K562 (cell line): Measurements from ENCODE around the gene SPINK4. TPM values are rescaled to one million over a fixed set of nuclear protein-coding genes. Genes with fewer than 3 reads are reported as not detected.
A peak's percentile ranks its signal among the peaks of the same experiment; 100 is the strongest.

Experiments
- CBFA2T3 ChIP-seq: fragments of 450-650 bp; IDR thresholded peaks from 2 replicates; pipeline ENCODE4 v1.6.1; 2017
- EP400 ChIP-seq: fragments of 450-650 bp; IDR thresholded peaks from 2 replicates; pipeline ENCODE4 v1.6.1; 2017; ENCODE audit warnings: antibody characterized with exemption, mild to moderate bottlenecking, moderate library complexity
- FOXJ2 ChIP-seq: fragments of 200-800 bp; sonication (Bioruptor generic); IDR thresholded peaks from 2 replicates; pipeline ENCODE4 v1.6.1; 2016; ENCODE audit warnings: missing genetic modification characterization, missing compliant biosample characterization
- GTF2A2 ChIP-seq: IDR thresholded peaks from 2 replicates; pipeline ENCODE4 v1.6.1; 2016; ENCODE audit warnings: mild to moderate bottlenecking, missing genetic modification characterization, missing compliant biosample characterization
- KDM4B ChIP-seq, 2 experiments: fragments of 450-650 bp in 1 of 2; sonication (generic) in 1 of 2; IDR thresholded peaks; 2 replicates each; pipeline ENCODE4 v1.6.1; 2016 to 2017; ENCODE audit warnings: borderline replicate concordance in 2 of 2, antibody characterized with exemption in 1 of 2, low read depth in 1 of 2, mild to moderate bottlenecking in 1 of 2
- MCM3 ChIP-seq: fragments of 450-650 bp; IDR thresholded peaks from 2 replicates; pipeline ENCODE4 v1.6.1; 2016
- MXI1 ChIP-seq: IDR thresholded peaks from 2 replicates; pipeline ENCODE4 v1.6.1; 2011; ENCODE audit warnings: low read depth, mild to moderate bottlenecking, improper control_type of control experiment, low read length
- NEUROD1 ChIP-seq: fragments of 150-350 bp; IDR thresholded peaks from 2 replicates; pipeline ENCODE4 v1.6.1; 2014; ENCODE audit warnings: borderline replicate concordance, low read length, low read depth; ENCODE audit not compliant: partially characterized antibody
- NFRKB ChIP-seq: fragments of 450-650 bp; IDR thresholded peaks from 2 replicates; pipeline ENCODE4 v1.6.1; 2016; ENCODE audit warnings: low read depth
- POLR2B ChIP-seq: fragments of 450-650 bp; IDR thresholded peaks from 2 replicates; pipeline ENCODE4 v1.6.1; 2018; ENCODE audit warnings: low read depth; ENCODE audit not compliant: partially characterized antibody
- PRMT5 ChIP-seq: sonication (generic); formaldehyde crosslinking; IDR thresholded peaks from 2 replicates; pipeline ENCODE4 v1.5.0; 2020; ENCODE audit warnings: missing genetic modification reagents
- STAT5B ChIP-seq: fragments of 250-450 bp; sonication (Bioruptor Pico); IDR thresholded peaks from 2 replicates; pipeline ENCODE4 v1.8.0; 2021; ENCODE audit warnings: mild to moderate bottlenecking, inconsistent platforms
- SUPT5H ChIP-seq: fragments of 450-650 bp; IDR thresholded peaks from 2 replicates; pipeline ENCODE4 v1.6.1; 2016
- ZNF316 ChIP-seq: fragments of 450-650 bp; IDR thresholded peaks from 2 replicates; pipeline ENCODE4 v1.6.1; 2016
- ZNF445 ChIP-seq: fragments of 250-450 bp; sonication (Bioruptor Pico); IDR thresholded peaks from 2 replicates; pipeline ENCODE4 v1.4.0; 2020; ENCODE audit warnings: low read depth, mild to moderate bottlenecking, moderate library complexity
- ZNF507 ChIP-seq: conservative IDR thresholded peaks from 2 replicates; pipeline ENCODE4 v1.6.1; 2017; ENCODE audit warnings: missing genetic modification characterization, missing compliant biosample characterization
- polyA plus RNA-seq, 8 experiments: library from polyadenylated mRNA; depleted of rRNA in 4 of 8; stranded (reverse) in 5 of 8; unstranded in 3 of 8; fragments of >200 nt; fragmentation: Nextera tagmentation in 2 of 8; fragmentation: Illumina TruSeq in 1 of 8; extraction: Ambion mirVana in 2 of 8; extraction: Trizol in 1 of 8; gene quantifications; 2 replicates each; pipeline versions ENCODE4 v1.2.1 to v1.2.3, GENCODE V29; 2011 to 2014; ENCODE audit warnings: inconsistent platforms in 1 of 8, missing spikeins in 1 of 8
- total RNA-seq, 7 experiments: library from RNA; depleted of rRNA in 6 of 7; stranded (reverse); fragments of >200 nt in 6 of 7; fragmentation: Illumina TruSeq in 2 of 7; extraction: Trizol in 2 of 7; gene quantifications; 2 replicates each; pipeline versions ENCODE4 v1.2.1 to v1.2.3, GENCODE V29; 2011 to 2021; ENCODE audit warnings: low replicate concordance in 1 of 7
- TF ChIP-seq, protein P1 (sequence below), 2 experiments: fragments of 450-650 bp in 1 of 2; IDR thresholded peaks; 2 replicates each; pipeline ENCODE4 v1.6.1; 2011 to 2017; ENCODE audit warnings: low read depth in 2 of 2, antibody characterized with exemption in 1 of 2, borderline replicate concordance in 1 of 2, low read length in 1 of 2, mild to moderate bottlenecking in 1 of 2, mixed read lengths in 1 of 2; ENCODE audit not compliant: control insufficient read depth in 1 of 2
- TF ChIP-seq, protein P2 (sequence below): fragments of 450-650 bp; IDR thresholded peaks from 2 replicates; pipeline ENCODE4 v1.6.1; 2017; ENCODE audit warnings: antibody characterized with exemption, mild to moderate bottlenecking
- TF ChIP-seq, protein P3 (sequence below): fragments of 450-650 bp; IDR thresholded peaks from 2 replicates; pipeline ENCODE4 v1.6.1; 2016; ENCODE audit warnings: low read depth, mild to moderate bottlenecking, moderate library complexity
- TF ChIP-seq, protein P4 (sequence below): sonication (generic); IDR thresholded peaks from 2 replicates; pipeline ENCODE4 v1.6.1; 2016

The SPINK4 gene
- total and polyA plus RNA-seq, 9 of the 15 experiments (the other 6 are each of a cell fraction or from before 2014, with no cell fraction given), result 0.74 to 5.5 (median 2.1) TPM; not detected in 2

DNA sequence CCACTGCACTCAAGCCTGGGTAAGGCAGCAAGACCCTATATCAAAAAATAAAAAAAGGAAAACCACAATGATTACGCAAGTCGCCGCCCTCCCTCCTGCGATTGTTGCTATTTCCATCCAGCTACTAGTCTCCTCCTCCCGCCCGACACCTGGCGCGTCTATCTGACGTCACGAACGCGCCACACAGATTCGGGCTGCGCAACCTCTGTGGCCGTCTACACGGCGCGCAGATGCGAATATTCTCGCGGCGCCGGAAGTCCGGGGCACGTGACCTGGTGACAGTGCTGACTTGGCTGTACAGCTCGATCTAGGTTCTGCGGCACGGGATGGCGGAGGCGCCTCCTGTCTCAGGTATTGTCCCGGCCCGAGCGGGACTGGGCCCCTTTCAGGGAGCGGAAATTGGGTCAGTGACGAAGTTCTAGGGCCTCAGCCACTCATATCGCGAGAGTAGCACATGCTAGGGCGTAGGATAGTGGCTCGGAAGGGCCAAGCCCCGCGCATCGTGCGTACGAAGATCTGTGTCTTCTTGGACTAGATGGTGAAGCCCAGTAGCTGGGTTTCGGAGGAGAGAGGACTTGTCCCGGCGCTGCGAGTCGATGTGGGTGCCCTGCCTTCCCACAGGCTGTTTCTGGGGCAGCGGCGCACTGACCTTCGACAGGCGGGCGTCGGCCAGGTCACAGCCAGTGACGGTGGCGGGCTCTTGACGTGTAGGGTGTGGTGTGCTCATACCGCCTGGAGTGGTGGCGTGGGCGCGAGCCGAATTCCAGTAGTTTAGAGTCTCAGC lies 50.5 kb downstream of the SPINK4 start, which contains the start of gene NFX1 (continued):
- TF ChIP-seq, protein P1, sequence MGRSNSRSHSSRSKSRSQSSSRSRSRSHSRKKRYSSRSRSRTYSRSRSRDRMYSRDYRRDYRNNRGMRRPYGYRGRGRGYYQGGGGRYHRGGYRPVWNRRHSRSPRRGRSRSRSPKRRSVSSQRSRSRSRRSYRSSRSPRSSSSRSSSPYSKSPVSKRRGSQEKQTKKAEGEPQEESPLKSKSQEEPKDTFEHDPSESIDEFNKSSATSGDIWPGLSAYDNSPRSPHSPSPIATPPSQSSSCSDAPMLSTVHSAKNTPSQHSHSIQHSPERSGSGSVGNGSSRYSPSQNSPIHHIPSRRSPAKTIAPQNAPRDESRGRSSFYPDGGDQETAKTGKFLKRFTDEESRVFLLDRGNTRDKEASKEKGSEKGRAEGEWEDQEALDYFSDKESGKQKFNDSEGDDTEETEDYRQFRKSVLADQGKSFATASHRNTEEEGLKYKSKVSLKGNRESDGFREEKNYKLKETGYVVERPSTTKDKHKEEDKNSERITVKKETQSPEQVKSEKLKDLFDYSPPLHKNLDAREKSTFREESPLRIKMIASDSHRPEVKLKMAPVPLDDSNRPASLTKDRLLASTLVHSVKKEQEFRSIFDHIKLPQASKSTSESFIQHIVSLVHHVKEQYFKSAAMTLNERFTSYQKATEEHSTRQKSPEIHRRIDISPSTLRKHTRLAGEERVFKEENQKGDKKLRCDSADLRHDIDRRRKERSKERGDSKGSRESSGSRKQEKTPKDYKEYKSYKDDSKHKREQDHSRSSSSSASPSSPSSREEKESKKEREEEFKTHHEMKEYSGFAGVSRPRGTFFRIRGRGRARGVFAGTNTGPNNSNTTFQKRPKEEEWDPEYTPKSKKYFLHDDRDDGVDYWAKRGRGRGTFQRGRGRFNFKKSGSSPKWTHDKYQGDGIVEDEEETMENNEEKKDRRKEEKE (IDR thresholded peaks at IDR 0.05; ENCODE audit: borderline replicate concordance in 1 of 2, control insufficient read depth in 1 of 2, low read depth in 2 of 2, low read length in 1 of 2), result no peak
- TF ChIP-seq, protein P2, sequence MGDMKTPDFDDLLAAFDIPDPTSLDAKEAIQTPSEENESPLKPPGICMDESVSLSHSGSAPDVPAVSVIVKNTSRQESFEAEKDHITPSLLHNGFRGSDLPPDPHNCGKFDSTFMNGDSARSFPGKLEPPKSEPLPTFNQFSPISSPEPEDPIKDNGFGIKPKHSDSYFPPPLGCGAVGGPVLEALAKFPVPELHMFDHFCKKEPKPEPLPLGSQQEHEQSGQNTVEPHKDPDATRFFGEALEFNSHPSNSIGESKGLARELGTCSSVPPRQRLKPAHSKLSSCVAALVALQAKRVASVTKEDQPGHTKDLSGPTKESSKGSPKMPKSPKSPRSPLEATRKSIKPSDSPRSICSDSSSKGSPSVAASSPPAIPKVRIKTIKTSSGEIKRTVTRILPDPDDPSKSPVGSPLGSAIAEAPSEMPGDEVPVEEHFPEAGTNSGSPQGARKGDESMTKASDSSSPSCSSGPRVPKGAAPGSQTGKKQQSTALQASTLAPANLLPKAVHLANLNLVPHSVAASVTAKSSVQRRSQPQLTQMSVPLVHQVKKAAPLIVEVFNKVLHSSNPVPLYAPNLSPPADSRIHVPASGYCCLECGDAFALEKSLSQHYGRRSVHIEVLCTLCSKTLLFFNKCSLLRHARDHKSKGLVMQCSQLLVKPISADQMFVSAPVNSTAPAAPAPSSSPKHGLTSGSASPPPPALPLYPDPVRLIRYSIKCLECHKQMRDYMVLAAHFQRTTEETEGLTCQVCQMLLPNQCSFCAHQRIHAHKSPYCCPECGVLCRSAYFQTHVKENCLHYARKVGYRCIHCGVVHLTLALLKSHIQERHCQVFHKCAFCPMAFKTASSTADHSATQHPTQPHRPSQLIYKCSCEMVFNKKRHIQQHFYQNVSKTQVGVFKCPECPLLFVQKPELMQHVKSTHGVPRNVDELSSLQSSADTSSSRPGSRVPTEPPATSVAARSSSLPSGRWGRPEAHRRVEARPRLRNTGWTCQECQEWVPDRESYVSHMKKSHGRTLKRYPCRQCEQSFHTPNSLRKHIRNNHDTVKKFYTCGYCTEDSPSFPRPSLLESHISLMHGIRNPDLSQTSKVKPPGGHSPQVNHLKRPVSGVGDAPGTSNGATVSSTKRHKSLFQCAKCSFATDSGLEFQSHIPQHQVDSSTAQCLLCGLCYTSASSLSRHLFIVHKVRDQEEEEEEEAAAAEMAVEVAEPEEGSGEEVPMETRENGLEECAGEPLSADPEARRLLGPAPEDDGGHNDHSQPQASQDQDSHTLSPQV, result peak; percentile 71
- peak; percentile 30 for TF ChIP-seq CBFA2T3
- TF ChIP-seq, protein P3, sequence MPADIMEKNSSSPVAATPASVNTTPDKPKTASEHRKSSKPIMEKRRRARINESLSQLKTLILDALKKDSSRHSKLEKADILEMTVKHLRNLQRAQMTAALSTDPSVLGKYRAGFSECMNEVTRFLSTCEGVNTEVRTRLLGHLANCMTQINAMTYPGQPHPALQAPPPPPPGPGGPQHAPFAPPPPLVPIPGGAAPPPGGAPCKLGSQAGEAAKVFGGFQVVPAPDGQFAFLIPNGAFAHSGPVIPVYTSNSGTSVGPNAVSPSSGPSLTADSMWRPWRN, result no peak
- TF ChIP-seq FOXJ2 (tag), result 0 out of 2 replicates have a peak, but pooled peaks have one; percentile 9
- peak in 1 of 2 experiments; percentile 61; a peak in 1 of 4 replicates for TF ChIP-seq KDM4B (IDR thresholded peaks at IDR 0.05; ENCODE audit: borderline replicate concordance in 2 of 2, low read depth in 1 of 2)
- TF ChIP-seq POLR2B, result peak; percentile 83
- no peak for TF ChIP-seq GTF2A2 (tag)
- no peak for TF ChIP-seq ZNF507 (tag)
- no peak for TF ChIP-seq MCM3
- TF ChIP-seq NFRKB, result peak; percentile 96
- peak; percentile 23; the same call in 1 of the 2 replicates for TF ChIP-seq MXI1
- TF ChIP-seq NEUROD1, result peak; percentile 57
- TF ChIP-seq ZNF445 (CRISPR knock-in tag), result no peak
- peak; percentile 83 for TF ChIP-seq SUPT5H
- TF ChIP-seq ZNF316, result peak; percentile 17; the same call in 1 of the 2 replicates
- TF ChIP-seq PRMT5 (CRISPR knock-in tag), result no peak
- TF ChIP-seq, protein P4, sequence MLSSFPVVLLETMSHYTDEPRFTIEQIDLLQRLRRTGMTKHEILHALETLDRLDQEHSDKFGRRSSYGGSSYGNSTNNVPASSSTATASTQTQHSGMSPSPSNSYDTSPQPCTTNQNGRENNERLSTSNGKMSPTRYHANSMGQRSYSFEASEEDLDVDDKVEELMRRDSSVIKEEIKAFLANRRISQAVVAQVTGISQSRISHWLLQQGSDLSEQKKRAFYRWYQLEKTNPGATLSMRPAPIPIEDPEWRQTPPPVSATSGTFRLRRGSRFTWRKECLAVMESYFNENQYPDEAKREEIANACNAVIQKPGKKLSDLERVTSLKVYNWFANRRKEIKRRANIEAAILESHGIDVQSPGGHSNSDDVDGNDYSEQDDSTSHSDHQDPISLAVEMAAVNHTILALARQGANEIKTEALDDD, result peak; percentile 35; the same call in 1 of the 2 replicates
- TF ChIP-seq EP400, result peak; percentile 98
- TF ChIP-seq STAT5B (CRISPR knock-in tag), result no peak
